B cell (primary cell): Measurements from ENCODE around the gene SCAI.

Source experiments
- EZH2 ChIP-seq: IDR thresholded peaks from 2 replicates; pipeline ENCODE4 v1.6.1; 2012; ENCODE audit warnings: borderline replicate concordance, low read depth, mild to moderate bottlenecking, moderate library complexity, low read length; ENCODE audit not compliant: insufficient read depth, poor library complexity, severe bottlenecking
- TF ChIP-seq, protein P1 (sequence below): fragments of 200-600 bp; IDR thresholded peaks from one replicate; pipeline ENCODE4 v1.8.0; 2022; ENCODE audit warnings: antibody characterized with exemption, mild to moderate bottlenecking

DNA sequence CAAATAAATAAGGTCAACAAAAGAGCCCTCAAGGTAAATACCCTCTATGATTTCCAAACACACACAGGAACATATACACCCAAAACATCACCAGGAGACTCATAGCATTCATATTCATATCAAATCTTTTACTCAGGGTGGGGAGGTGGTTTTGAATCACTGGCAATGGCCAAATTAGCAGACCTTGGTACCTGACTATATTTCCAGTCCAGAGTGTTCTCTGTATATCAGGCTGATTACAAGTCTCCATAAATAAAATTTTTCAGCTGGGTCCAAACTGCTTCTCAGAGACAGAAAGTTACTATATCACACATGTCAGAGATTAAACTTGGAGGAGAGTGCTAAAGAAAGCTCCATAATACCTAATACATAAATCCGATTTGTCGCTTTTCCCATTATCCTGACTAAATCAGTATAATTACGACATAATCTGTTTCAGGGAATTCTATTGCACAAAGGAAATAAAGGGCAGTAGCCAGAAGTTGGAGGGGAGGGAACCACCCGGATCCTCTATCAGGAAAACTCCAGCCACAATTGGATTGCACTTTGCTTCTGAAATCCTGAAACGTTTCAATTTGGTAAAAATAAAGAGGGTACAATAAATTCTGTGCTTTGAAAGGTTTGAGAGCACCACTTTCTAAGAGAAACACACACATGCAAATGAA is 195.5 kb downstream of the SCAI start:
- TF ChIP-seq, protein P1, sequence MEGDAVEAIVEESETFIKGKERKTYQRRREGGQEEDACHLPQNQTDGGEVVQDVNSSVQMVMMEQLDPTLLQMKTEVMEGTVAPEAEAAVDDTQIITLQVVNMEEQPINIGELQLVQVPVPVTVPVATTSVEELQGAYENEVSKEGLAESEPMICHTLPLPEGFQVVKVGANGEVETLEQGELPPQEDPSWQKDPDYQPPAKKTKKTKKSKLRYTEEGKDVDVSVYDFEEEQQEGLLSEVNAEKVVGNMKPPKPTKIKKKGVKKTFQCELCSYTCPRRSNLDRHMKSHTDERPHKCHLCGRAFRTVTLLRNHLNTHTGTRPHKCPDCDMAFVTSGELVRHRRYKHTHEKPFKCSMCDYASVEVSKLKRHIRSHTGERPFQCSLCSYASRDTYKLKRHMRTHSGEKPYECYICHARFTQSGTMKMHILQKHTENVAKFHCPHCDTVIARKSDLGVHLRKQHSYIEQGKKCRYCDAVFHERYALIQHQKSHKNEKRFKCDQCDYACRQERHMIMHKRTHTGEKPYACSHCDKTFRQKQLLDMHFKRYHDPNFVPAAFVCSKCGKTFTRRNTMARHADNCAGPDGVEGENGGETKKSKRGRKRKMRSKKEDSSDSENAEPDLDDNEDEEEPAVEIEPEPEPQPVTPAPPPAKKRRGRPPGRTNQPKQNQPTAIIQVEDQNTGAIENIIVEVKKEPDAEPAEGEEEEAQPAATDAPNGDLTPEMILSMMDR: no peak
- TF ChIP-seq EZH2: no peak
